ENCODE data around the gene PHETA2. TPM values are rescaled to one million over a fixed set of nuclear protein-coding genes. Genes with fewer than 3 reads are reported as not detected.

The PHETA2 gene
- 1 to 10 TPM; 4.5 to 6.0 TPM for total RNA-seq

GRCh38 chr22:42074132-42074811 lies at the start of gene PHETA2:
Gene PHETA2, plus strand, starts transcription at chr22:42074248. Its CDS starts 3,046 bp downstream, at chr22:42077294.

GRCh38 chr22:42070517-42071422 lies 3.3 kb upstream of the PHETA2 start, which contains the start of gene NAGA:
Gene NAGA, minus strand, starts transcription at chr22:42070812. Its CDS starts 515 bp downstream, at chr22:42070297.

GRCh38 chr22:42079319-42080251 lies 5.5 kb downstream of the PHETA2 start, which contains the start of gene SMDT1:
Gene SMDT1, plus strand, starts transcription at chr22:42079700. Its CDS starts 69 bp downstream, at chr22:42079769.

GRCh38 chr22:42090596-42091454 lies 16.8 kb downstream of the PHETA2 start, which contains the start of gene NDUFA6:
Gene NDUFA6, minus strand, starts transcription at chr22:42090772. Its CDS starts 28 bp downstream, at chr22:42090744.

Small RNA genes within 50 kb of the gene (small RNA-seq; reads per million reads assigned to genes)
- 0 reads per million in 2 donors for gene SNORD13P1

Other genes with a start within 250 kb of the PHETA2 start
- 100 to 1,000 TPM in 1 of 2 donors, 10 to 100 TPM in 1; 89.2 to 110 TPM for gene SREBF2, start 241.1 kb upstream of the PHETA2 start, total RNA-seq
- gene SHISA8, start 159.2 kb upstream of the PHETA2 start, total RNA-seq: not detected
- under 1 TPM; under 0.01 to 0.34 TPM for gene TNFRSF13C, start 147.4 kb upstream of the PHETA2 start, total RNA-seq
- 10 to 100 TPM; 24.4 to 47.3 TPM for gene CENPM, start 127.1 kb upstream of the PHETA2 start, total RNA-seq
- 10 to 100 TPM in 1 of 2 donors, 1 to 10 TPM in 1; 4.3 to 18.6 TPM for gene SEPTIN3, start 104.8 kb upstream of the PHETA2 start, total RNA-seq
- gene WBP2NL, start 75.5 kb upstream of the PHETA2 start, total RNA-seq: 1 to 10 TPM in 1 of 2 donors, under 1 TPM in 1; under 0.01 to 1.0 TPM
- 10 to 100 TPM; 36.0 to 46.8 TPM for gene NAGA, start 3.4 kb upstream of the PHETA2 start, total RNA-seq
- gene SMDT1, start 5.5 kb downstream of the PHETA2 start, total RNA-seq: 1 to 10 TPM; 1.3 to 7.2 TPM
- 10 to 100 TPM; 41.6 to 49.6 TPM for gene NDUFA6, start 16.5 kb downstream of the PHETA2 start, total RNA-seq
- under 1 TPM; 0.34 to 0.67 TPM for gene CYP2D6, start 56.6 kb downstream of the PHETA2 start, total RNA-seq
- gene TCF20, start 196.4 kb downstream of the PHETA2 start, total RNA-seq: 10 to 100 TPM; 26.8 to 29.3 TPM